ENCODE results near the gene PLCH2.
A peak's percentile ranks its signal among the peaks of the same experiment; 100 is the strongest.

The PLCH2 gene

GRCh38 chr1:2462819-2463218 is 13.3 kb upstream of the PLCH2 start:
- no peak for DNase-seq (ENCODE audit: low read depth)

GRCh38 chr1:2463396-2463795 is 12.7 kb upstream of the PLCH2 start:
- no peak for DNase-seq (ENCODE audit: low read depth)

GRCh38 chr1:2465371-2466269 is 10.5 kb upstream of the PLCH2 start:
- DNase-seq (ENCODE audit: low read depth), result no peak

GRCh38 chr1:2466270-2466665 is 9.8 kb upstream of the PLCH2 start:
- no peak for DNase-seq (ENCODE audit: low read depth)

- no peak for DNase-seq (ENCODE audit: low read depth)
Measured at GRCh38 chr1:2466958-2467554, 9.0 kb upstream of the PLCH2 start.

GRCh38 chr1:2468041-2468472 is 8.0 kb upstream of the PLCH2 start:
- peak; percentile 5 for DNase-seq (ENCODE audit: low read depth)

- DNase-seq (ENCODE audit: low read depth), result no peak
Measured at GRCh38 chr1:2468540-2468939, 7.5 kb upstream of the PLCH2 start.

GRCh38 chr1:2469103-2469940 is 6.8 kb upstream of the PLCH2 start:
- no peak for DNase-seq (ENCODE audit: low read depth)

GRCh38 chr1:2470290-2471158 is 5.6 kb upstream of the PLCH2 start:
- DNase-seq (ENCODE audit: low read depth), result no peak

- no peak for DNase-seq (ENCODE audit: low read depth)
Measured at GRCh38 chr1:2471159-2471471, 5.0 kb upstream of the PLCH2 start.

- DNase-seq (ENCODE audit: low read depth), result no peak
Measured at GRCh38 chr1:2471587-2472001, 4.5 kb upstream of the PLCH2 start.

- no peak for DNase-seq (ENCODE audit: low read depth)
Measured at GRCh38 chr1:2472109-2472508, 4.0 kb upstream of the PLCH2 start.

GRCh38 chr1:2472561-2473177 is 3.4 kb upstream of the PLCH2 start:
- DNase-seq (ENCODE audit: low read depth), result no peak

- no peak for DNase-seq (ENCODE audit: low read depth)
Measured at GRCh38 chr1:2473198-2473597, 2.9 kb upstream of the PLCH2 start.

GRCh38 chr1:2474104-2474844 is 1.8 kb upstream of the PLCH2 start:
- DNase-seq (ENCODE audit: low read depth), result no peak

GRCh38 chr1:2474933-2475371 is 1.1 kb upstream of the PLCH2 start:
- DNase-seq (ENCODE audit: low read depth), result no peak

- DNase-seq (ENCODE audit: low read depth), result no peak
Measured at GRCh38 chr1:2475571-2475970, 518 bp upstream of the PLCH2 start.

- no peak for DNase-seq (ENCODE audit: low read depth)
Measured at GRCh38 chr1:2477309-2477708, 1.2 kb downstream of the PLCH2 start.

- no peak for DNase-seq (ENCODE audit: low read depth)
Measured at GRCh38 chr1:2477791-2478499, 1.9 kb downstream of the PLCH2 start.

- DNase-seq (ENCODE audit: low read depth), result no peak
Measured at GRCh38 chr1:2479186-2479585, 3.1 kb downstream of the PLCH2 start.
